Ovary (tissue), 3 donors: ENCODE results near the gene AKAP6.

Experiments
- CTCF ChIP-seq, 3 donors: fragments of 450-650 bp in 2 of 3; fragments of 200-600 bp in 1 of 3; IDR thresholded peaks; one replicate each; pipeline versions ENCODE4 v1.5.1 to v1.8.0; 2016 to 2022; ENCODE audit warnings: antibody characterized with exemption in 3 of 3, mild to moderate bottlenecking in 1 of 3
- EP300 ChIP-seq: sonication (generic); formaldehyde crosslinking; IDR thresholded peaks from one replicate; pipeline ENCODE4 v1.6.1; 2017; ENCODE audit warnings: antibody characterized with exemption
- POLR2A ChIP-seq: fragments of 450-650 bp; IDR thresholded peaks from one replicate; pipeline ENCODE4 v1.6.1; 2017; ENCODE audit warnings: antibody characterized with exemption, mild to moderate bottlenecking, moderate library complexity
- donor health status: DM: no; HTN: no; CAD: no.

GRCh38 chr14:32303865-32304264 is 25.2 kb upstream of the AKAP6 start:
- TF ChIP-seq CTCF (IDR thresholded peaks at IDR 0.05) (no peak), EP300 (no peak), POLR2A (no peak)
